Measurements from ENCODE around the gene ARL8A.

DNA sequence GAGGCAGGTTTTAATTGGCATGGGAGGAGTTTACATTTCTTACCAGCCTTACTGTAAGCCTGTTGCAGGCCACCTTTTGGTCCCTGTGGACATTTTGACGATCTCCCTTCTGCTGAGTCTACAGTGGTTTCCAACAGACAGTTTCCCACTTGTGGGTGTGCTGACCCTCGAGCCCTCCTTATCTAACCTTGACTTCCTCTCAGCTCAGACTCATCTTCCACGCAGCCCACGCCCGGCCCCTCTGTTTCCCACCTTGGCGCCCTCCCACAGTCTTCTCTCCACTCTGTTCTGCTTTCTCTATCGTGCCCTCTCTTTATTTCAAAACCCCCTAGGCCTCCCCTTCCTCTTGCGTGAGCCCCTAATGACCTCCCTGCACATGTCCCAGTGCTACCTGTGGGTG, 6.1 kb upstream of the ARL8A start:
- TF ChIP-seq, protein P1, sequence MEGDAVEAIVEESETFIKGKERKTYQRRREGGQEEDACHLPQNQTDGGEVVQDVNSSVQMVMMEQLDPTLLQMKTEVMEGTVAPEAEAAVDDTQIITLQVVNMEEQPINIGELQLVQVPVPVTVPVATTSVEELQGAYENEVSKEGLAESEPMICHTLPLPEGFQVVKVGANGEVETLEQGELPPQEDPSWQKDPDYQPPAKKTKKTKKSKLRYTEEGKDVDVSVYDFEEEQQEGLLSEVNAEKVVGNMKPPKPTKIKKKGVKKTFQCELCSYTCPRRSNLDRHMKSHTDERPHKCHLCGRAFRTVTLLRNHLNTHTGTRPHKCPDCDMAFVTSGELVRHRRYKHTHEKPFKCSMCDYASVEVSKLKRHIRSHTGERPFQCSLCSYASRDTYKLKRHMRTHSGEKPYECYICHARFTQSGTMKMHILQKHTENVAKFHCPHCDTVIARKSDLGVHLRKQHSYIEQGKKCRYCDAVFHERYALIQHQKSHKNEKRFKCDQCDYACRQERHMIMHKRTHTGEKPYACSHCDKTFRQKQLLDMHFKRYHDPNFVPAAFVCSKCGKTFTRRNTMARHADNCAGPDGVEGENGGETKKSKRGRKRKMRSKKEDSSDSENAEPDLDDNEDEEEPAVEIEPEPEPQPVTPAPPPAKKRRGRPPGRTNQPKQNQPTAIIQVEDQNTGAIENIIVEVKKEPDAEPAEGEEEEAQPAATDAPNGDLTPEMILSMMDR (IDR thresholded peaks at IDR 0.05) = no peak
- TF ChIP-seq POLR2A (IDR thresholded peaks at IDR 0.05) = no peak

Measured in lower leg skin (tissue), 3 donors.